ENCODE measurements around the gene GPHN.
"Not testable (repeated sequence)": the region's sequence is repeated elsewhere in the genome, so short reads cannot be mapped to it uniquely, and the experiment has no call there.

The GPHN gene

DNA sequence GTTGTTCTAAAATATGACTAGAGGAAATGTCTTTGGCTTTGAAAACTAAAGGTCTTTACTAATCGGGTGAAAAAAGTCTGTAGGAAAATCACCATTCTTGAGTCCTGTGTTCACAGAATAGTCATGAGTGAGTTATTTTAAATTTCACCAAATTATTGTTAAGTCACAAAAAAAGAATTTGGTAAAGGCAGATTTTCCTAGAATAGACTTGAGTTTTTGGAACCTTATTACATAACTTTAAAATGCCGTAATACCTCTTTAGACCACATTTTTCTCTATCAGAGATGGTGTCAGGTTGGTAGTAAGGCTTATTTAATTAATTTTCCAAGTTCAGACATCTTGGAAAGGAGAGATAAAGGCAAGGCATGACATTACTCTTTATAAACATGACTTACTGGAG, 496.6 kb downstream of the GPHN start:
- peak; percentile 54 for FAIRE-seq
- DNase-seq (ENCODE audit: insufficient read length, low spot score): no peak

DNA sequence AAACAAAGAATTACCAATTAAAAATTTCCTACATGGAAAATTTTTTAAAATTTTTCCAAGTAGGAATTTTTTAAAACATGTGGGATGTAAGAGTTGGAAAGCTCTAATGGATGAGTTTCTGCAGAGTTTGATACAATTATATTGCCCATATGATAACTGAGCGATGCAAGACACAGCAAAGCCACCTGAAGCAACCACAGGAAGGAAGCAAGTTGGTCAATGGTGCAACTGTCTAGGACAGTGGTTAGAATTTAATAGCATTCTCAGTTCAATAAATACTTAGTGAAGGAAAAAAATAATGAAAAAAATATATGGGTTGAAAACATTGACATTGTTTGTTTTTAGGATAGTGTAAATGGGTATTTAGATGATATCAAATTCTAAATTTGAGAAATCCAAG, 502.7 kb downstream of the GPHN start:
- FAIRE-seq (peak; percentile 46), DNase-seq (ENCODE audit: insufficient read length, low spot score) (no peak)

DNA sequence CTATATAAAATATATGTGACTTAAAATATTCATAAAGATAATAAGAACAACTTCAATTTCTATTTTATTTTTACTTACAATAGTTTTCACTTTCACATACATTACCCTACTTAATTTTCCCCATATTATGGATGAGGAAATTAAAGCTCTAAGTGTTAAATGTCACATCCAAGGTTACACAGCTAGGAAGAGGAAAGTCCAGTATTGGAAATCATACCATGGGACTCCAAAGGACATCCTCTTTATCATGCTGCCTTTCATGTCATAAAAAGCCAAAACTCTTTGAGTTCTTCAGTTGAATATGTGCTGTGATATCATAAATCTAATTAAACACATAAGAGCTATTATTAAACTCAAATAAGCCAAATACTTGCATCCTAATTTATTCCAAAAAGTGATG, 508.9 kb downstream of the GPHN start:
- DNase-seq (ENCODE audit: insufficient read length, low spot score) (no peak), FAIRE-seq (peak; percentile 23)

DNA sequence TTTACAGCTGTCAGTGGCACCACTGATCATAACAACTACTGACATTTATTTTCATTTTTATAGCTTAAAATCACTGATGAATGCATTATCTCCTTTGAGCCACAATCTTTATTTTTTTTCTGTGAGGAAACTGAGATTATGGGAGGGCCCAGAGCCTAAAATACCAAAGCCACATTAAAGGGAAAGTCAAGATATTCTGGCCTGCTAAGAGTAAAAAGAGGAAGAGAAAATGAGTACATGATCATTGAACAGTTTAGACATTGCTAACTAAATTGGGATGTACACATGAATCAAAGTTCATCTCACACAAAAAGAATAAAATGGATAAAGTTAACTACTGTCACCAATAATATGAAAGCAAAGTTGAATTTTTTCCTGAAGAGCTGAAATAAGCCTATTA, 510.8 kb downstream of the GPHN start:
- FAIRE-seq (no peak), DNase-seq (ENCODE audit: insufficient read length, low spot score) (no peak)

DNA sequence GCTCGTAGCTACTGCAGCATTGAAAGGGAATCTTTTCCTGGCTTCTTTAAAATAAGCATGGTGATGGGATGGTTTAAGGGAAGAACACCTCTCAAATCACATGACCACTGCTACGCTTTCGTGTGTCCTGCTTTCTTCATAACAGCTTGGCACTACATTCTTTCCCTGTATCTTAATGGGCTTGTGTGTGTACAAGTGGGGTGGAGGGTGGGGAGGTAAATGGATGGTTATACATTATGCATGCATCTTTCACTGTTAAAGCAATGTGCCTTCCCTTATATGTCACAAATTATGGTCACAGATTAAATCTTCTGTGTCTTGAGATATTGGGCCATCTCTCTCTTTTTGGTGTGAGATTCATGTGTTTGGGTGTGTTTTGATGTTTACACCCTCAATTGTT, 511.8 kb downstream of the GPHN start:
- no peak for DNase-seq (ENCODE audit: insufficient read length, low spot score)
- peak; percentile 99 for FAIRE-seq

DNA sequence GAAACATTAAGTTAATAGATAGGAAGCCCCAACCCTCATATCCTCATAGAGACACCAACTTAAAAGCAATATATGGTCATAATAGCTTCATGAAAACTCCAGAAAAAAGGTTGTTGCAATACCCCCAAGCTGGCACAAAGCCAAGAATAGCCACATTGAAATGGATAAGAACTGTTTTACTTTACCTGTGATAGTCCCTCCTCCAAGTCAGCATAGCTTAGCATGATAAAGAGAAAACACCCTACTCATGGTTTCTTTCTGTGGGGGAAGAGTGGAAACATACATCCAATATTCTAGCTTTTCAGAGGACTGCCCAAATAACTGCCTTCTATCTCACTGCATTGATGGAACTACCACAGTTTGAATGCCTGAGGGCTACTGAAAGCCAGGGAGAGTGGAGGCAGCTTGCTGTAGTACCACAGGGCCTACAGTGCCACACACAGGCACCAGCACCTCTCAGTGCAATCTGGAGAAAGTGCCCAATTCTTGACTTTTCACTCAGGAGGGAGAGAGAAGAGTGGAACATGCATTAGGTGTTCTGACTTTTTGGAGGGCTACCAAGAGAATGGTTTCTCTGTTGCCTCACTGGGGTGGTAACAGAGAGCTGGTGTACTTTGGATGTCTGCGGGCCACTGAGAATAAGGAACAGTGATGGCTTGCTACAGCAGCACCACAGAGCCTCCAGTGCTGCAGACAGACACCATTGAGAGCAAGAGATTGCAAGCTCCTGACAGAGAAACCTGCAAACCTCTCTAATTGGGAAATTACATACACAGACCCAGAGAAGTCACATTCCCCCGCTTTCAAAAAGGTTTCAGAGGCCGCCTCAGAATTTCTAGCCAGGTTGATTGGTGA, 524.2 kb downstream of the GPHN start:
- peak; percentile 96 for FAIRE-seq
- no peak for DNase-seq (ENCODE audit: insufficient read length, low spot score)

DNA sequence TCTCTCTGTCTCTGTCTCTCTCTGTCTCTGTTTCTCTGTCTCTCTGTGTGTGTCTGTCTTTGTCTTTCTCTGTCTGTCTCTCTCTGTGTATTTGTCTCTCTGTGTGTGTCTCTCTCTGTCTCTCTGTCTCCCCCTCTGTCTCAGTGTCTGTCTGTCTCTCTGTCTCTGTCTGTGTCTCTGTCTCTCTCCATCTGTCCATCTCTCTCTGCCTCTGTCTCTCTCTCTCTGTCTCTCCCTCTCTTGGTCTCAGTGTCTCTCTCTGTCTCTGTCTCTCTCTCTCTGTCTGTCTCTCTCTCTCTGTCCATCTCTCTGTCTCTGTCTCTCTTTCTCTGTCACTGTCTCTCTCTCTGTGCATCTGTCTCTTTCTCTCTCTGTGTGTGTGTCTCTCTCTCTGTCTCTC, 537.5 kb downstream of the GPHN start:
- DNase-seq (ENCODE audit: insufficient read length, low spot score) (no peak), FAIRE-seq (peak; percentile 26)

DNA sequence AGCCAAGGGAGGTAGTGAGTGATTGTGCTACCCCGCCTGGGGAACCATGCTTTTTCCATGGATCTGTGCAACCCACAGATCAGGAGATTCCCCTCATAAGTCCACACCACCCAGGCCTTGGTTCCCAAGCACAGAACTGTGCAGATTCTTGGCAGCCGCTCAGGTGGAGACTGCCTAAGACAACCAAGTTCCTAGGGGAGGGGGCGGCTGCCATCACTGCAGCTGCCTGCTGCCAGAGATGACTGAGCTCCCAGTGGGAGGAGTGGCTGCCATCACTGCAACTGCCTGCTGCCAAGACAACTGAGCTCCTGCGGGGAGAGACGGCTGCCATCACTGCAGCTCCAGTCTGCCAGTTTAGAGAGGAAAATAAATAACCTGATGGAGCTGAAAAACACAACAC, 542.9 kb downstream of the GPHN start:
- FAIRE-seq (no peak), DNase-seq (ENCODE audit: insufficient read length, low spot score) (no peak)

DNA sequence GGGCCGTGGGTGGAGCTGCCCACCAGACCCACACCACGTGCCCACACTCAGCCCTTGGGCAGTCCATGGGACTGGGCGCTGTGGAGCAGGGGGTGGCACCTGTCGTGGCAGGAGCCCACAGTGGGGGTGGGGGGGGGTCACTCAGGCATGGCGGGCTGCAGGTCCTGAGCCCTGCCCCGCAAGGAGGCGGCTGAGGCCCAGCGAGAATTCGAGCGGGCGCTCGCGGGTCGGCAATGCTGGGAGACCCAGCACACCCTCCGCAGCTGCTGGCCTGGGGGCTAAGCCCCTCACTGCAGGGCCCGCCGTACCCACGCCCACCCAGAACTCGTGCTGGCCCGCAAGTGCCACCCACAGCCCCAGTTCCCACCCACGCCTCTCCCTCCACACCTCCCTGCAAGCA, 548.7 kb downstream of the GPHN start:
- FAIRE-seq (peak; percentile 66), DNase-seq (ENCODE audit: insufficient read length, low spot score) (no peak)

DNA sequence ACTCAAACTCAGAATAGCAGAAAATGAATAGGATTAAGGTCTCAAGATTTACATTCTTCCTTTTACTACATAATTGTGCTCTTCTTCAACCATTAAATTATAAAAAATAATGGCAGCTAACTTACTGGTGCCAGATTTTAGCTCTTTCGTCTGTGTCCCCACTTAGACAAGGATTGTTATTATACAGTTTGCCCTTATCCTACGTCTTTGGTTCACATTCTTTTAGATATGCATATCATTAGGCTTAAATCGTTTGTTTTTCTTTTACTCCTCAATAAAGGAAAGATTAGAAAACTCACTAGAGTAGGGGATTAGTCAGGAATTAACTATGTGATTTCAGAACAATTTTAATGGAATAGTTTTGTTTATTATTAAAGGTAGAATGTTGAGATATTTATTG, 551.6 kb downstream of the GPHN start:
- FAIRE-seq (no peak), DNase-seq (ENCODE audit: insufficient read length, low spot score) (no peak)

DNA sequence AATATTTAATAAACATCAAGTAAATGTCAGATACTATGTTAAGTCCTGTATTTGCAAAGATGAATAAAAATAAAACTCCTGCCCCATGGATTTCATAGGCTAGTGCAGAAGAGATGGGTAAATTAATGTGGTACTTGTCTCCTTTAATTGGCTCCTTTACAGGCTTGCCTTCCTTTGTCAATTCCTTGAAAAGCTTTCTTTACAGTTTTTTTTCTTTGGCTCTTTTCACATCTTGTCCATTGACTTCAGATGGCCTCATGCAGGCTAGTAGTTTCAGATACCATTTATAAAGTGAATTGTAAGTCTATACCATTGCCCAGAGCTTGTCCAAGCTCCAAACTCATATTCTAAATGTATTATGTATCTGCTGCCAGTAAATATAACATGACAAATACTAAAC, 552.6 kb downstream of the GPHN start:
- no peak for DNase-seq (ENCODE audit: insufficient read length, low spot score)
- FAIRE-seq: peak; percentile 20

DNA sequence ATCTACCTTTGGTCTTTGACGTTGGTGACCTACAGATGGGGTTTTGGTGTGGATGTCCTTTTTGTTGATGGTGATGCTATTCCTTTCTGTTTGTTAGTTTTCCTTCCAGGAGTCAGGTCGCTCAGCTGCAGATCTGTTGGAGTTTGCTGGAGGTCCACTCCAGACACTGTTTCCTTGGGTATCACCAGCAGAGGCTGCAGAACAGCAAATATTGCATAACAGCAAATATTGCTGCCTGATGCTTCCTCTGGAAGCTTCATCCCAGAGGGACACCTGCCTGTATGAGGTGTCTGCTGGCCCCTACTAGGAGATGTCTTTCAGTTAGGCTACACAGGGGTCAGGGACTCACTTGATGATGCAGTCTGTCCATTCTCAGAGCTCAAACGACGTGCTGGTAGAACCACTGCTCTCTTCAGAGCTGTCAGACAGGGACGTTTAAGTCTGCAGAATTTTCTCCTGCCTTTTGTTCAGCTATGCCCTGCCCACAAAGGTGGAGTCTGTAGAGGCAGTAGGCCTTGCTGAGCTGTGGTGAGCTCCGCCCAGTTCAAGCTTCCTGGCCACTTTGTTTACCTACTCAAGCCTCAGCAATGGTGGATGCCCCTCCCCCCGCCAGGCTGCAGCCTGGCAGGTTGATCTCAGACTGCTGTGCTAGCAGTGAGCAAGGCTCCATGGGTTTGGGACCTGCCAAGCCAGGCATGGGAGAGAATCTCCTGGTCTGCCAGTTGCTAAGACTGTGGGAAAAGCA, 559.3 kb downstream of the GPHN start:
- DNase-seq (ENCODE audit: insufficient read length, low spot score): not testable (repeated sequence)
- peak; percentile 88 for FAIRE-seq

DNA sequence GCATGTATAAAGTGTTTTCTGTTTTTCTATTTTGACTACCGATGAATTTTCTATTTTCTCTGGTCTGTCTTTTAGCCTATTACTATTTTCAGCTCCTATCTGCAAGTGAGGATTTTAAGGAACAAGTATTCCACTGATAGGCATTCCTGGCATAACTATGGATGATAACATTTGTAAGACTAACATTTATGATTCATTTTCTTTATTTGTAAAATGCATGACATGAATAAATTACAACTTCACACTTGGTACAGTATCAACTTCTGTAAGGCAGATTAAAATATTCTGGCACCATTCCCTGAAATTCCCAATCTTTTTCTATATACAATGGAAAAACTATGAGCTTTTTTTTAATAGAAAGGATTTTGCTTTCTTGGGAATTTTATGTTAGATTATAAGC, 560.3 kb downstream of the GPHN start:
- peak; percentile 69 for FAIRE-seq
- DNase-seq (ENCODE audit: insufficient read length, low spot score): no peak

DNA sequence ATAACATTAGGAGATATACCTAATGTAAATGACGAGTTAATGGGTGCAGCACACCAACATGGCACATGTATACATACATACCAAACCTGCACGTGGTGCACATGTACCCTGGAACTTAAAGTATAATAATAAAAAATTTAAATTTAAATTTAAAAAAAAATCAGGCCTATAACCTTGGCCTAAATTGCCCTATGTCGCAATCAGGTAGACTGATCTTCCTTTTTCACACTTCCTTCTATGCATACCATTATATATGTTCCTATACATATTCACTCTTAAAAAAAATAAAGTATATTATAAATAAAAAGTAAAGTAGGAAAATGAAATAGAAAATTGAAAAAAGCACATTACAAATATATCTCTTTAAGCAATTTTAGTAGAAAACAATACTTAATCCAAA, 563.6 kb downstream of the GPHN start:
- FAIRE-seq (no peak), DNase-seq (ENCODE audit: insufficient read length, low spot score) (no peak)

DNA sequence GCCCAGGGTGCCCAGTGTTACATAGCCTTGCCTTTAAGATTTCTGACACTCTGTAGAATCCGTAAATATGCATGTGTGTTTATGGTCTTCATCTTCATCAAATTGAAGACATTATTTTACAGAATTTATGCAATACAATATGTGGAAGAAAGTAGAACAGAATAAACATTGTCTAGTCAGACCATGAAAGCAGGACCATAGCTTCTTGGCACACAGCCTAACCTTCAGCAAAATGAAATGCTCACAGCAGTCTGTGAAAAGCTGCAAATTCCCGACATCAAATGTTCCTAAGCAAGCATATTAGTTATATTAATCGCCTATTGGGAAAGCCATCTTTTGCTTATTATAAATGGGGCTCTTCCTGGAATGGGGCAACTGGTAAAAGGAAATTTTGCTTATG, 570.0 kb downstream of the GPHN start:
- DNase-seq (ENCODE audit: insufficient read length, low spot score): no peak
- no peak for FAIRE-seq

DNA sequence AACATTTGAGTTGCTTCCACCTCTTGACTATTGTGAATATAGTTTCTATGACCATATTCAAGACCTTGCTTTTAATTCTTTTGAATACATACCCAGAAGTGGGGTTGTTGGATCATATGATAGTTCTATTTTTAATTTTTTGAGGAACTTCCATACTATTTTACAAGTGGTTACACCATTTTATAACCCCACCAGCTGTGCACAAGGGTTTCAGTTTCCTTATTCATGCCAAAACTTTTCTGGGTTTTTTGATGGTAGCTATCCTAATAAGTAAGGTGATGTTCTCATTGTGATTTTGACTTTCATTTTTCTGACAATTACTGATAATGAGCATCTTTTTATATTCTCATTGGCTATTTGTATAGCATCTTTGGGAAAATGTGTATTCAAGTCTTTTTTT, 571.9 kb downstream of the GPHN start:
- no peak for FAIRE-seq
- no peak for DNase-seq (ENCODE audit: insufficient read length, low spot score)

DNA sequence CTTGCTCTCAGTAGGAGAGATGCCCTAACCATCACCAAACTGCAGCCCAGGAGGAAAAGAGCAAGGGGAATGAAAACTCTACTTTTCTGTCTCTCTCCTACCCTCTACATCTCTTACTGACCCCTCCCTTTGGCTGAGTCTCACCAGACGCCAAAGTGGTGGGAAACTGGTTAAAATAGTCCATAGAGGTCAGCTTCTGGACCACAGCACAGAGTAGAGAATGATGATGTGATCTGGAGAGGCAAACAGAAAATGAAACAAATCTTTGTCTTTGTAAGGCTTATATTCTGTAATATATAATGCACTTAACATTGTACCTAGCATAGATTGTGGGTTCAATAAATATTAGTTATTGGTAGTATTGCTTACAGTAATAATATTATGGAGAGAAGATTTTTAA, 600.3 kb downstream of the GPHN start:
- DNase-seq (ENCODE audit: insufficient read length, low spot score): no peak
- FAIRE-seq: no peak

DNA sequence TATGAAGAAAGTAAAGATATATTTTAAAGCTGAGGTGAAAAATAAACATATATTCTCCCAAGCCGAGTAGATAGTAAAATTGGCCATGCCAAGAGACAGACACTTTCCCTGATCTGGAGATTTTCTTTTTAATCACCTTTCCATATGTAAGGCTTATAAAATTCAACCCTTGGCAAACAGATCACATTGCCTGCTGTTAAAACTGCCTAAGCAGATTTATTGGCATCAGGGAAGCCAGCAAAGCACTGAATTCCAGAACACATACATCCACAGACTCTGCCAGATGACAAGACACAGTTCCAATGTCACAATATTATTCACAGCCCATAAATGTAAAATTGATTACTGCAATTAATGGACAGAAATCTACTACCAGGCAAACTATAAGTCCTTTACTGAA, 603.1 kb downstream of the GPHN start:
- DNase-seq (ENCODE audit: insufficient read length, low spot score): no peak
- FAIRE-seq: peak; percentile 96

DNA sequence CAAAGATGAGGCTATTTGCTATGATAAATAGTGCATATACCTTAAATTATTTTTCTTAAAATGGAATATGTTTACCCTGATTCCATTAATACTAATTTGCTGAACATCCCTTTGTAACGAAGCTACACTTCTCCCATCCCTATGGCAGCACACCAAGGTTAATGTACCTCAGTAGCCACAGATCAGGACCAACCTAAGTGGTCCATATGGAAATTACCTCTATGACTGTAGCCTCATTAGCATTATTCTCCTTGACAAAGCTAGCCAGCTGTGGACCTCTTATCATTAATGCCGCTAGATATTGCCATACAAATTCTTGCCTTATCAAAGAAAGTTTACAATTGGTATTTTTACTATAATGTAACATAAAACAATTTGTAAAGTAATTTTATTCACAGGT, 604.4 kb downstream of the GPHN start:
- FAIRE-seq (no peak), DNase-seq (ENCODE audit: insufficient read length, low spot score) (no peak)

DNA sequence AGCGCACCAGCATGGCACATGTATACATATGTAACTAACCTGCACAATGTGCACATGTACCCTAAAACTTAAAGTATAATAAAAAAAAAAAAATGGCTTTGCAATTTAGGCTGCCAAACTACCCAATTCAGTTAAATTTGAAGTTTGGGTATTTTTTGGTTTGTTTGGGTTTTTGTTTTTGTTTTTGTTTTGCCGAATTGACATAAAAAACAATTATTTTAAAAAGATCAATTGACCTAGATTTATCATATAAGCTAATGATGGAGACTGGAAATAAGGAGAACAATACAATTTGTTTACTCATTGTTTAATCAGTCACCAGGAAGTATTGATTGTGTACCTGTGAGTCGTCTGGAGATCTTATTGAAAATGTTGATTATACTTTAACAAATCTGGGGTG, 619.2 kb downstream of the GPHN start:
- peak; percentile 60 for FAIRE-seq

DNA sequence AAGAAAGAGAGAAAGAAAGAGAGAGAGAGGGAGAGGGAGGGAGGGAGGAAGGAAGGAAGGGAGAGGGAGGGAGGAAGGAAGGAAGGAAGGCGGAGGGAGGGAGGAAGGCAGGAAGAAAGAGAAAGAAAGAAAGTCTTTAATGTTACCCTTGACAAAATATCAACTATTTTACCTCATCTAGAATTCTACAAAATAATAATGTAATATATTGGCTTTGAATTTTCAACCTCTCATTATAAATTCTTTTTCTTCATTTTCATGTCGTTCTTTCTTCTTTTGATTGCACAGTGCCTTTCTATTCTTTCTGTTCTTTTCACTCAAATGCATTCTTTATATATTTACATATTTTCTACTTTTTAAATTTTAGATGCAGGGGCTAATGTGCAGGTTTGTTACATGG, 621.8 kb downstream of the GPHN start:
- FAIRE-seq: no peak
- no peak for DNase-seq (ENCODE audit: insufficient read length, low spot score)

More for the DNA sequence above, 619.2 kb downstream of the GPHN start:
- no peak for DNase-seq (ENCODE audit: insufficient read length, low spot score)

DNA sequence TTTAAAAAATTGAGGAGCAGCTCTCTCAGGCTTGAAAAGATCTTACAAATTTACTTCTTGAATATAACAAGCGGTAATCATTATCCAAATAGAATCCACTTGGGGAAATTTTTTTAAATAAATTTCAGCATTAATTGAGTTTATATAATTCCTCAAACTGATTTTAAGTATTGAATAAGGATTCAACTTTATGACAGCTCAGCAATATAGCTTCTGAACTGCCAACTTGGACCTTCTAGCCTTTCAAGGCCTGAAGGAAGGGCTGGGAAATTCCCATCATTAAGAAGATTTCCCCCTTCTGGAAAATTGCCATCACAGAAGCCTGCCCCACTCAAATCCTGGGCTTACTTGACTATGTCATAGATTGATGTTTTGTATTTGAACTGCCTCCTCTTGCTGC, 623.7 kb downstream of the GPHN start:
- FAIRE-seq: peak; percentile 91

More for the DNA sequence above, 623.7 kb downstream of the GPHN start:
- no peak for DNase-seq (ENCODE audit: insufficient read length, low spot score)
